ENCODE data around the gene GRID1. TPM values are rescaled to one million over a fixed set of nuclear protein-coding genes. Genes with fewer than 3 reads are reported as not detected.

Gene GRID1
- total RNA-seq, 1 donor from 2014 or later = 0.75 TPM

- Mint-ChIP-seq H3K27me3 (ENCODE audit: low read depth, unreplicated experiment) (peaks cover 6% of the 10 kb centered on the region), H3K4me1 (ENCODE audit: low read depth, unreplicated experiment) (peaks cover 13% of the 10 kb centered on the region), H3K9me3 (ENCODE audit: unreplicated experiment) (peaks cover 3% of the 10 kb centered on the region), H3K27ac (ENCODE audit: unreplicated experiment) (peak overlapping the region; percentile 81), H3K4me3 (ENCODE audit: unreplicated experiment) (peak overlapping the region; percentile 78), H3K36me3 (ENCODE audit: low read depth, unreplicated experiment) (no peaks in the 10 kb centered on the region)
- Histone ChIP-seq H3K27ac (ENCODE audit: low read depth, low read length) (no peak overlapping the region), H3K9ac (ENCODE audit: low read length) (peak overlapping the region; percentile 81), H2AFZ (ENCODE audit: low read depth, low read length) (peak overlapping the region; percentile 98), H4K20me1 (ENCODE audit: insufficient read depth, low read length) (no peaks in the 10 kb centered on the region), H3K9me3 (ENCODE audit: insufficient read depth, low read depth, low read length) (no peaks in the 10 kb centered on the region), H3K79me2 (ENCODE audit: insufficient read depth, low read length) (no peaks in the 10 kb centered on the region), H3K27me3 (ENCODE audit: insufficient read depth, low read length) (no peaks in the 10 kb centered on the region), H3K4me3 (ENCODE audit: insufficient read depth, low read depth, low read length) (peak overlapping the region; percentile 71), H3K4me1 (ENCODE audit: insufficient read depth, low read length) (peaks cover 28% of the 10 kb centered on the region), H3K36me3 (ENCODE audit: insufficient read depth, low read length) (no peaks in the 10 kb centered on the region), H3K4me2 (ENCODE audit: low read length) (peak overlapping the region; percentile 99)
- DNase-seq (ENCODE audit: low read depth) (no peak), FAIRE-seq (no peak)
- TF ChIP-seq EZH2 (IDR thresholded peaks at IDR 0.05; ENCODE audit: insufficient read depth, low read length) (no peak), CTCF (IDR thresholded peaks at IDR 0.05; ENCODE audit: insufficient read depth, low read depth, low read length) (no peak)
Measured at GRCh38 chr10:86401588-86402282, 35.1 kb upstream of the GRID1 start.

- Histone ChIP-seq H4K20me1 (ENCODE audit: insufficient read depth, low read length) (no peaks in the 10 kb centered on the region), H3K79me2 (ENCODE audit: insufficient read depth, low read length) (no peaks in the 10 kb centered on the region), H3K4me1 (ENCODE audit: insufficient read depth, low read length) (peaks cover 28% of the 10 kb centered on the region), H3K36me3 (ENCODE audit: insufficient read depth, low read length) (no peaks in the 10 kb centered on the region), H3K9ac (ENCODE audit: low read length) (peak overlapping the region; percentile 81), H3K27ac (ENCODE audit: low read depth, low read length) (peak overlapping the region; percentile 70), H3K27me3 (ENCODE audit: insufficient read depth, low read length) (no peaks in the 10 kb centered on the region), H3K4me3 (ENCODE audit: insufficient read depth, low read depth, low read length) (peak overlapping the region; percentile 71), H3K4me2 (ENCODE audit: low read length) (peak overlapping the region; percentile 99), H2AFZ (ENCODE audit: low read depth, low read length) (peak overlapping the region; percentile 98), H3K9me3 (ENCODE audit: insufficient read depth, low read depth, low read length) (no peaks in the 10 kb centered on the region)
- Mint-ChIP-seq H3K4me1 (ENCODE audit: low read depth, unreplicated experiment) (peaks cover 13% of the 10 kb centered on the region), H3K4me3 (ENCODE audit: unreplicated experiment) (peak overlapping the region; percentile 81), H3K27me3 (ENCODE audit: low read depth, unreplicated experiment) (peaks cover 11% of the 10 kb centered on the region), H3K27ac (ENCODE audit: unreplicated experiment) (peak overlapping the region; percentile 58), H3K36me3 (ENCODE audit: low read depth, unreplicated experiment) (no peaks in the 10 kb centered on the region), H3K9me3 (ENCODE audit: unreplicated experiment) (peaks cover 3% of the 10 kb centered on the region)
- TF ChIP-seq CTCF (IDR thresholded peaks at IDR 0.05; ENCODE audit: insufficient read depth, low read depth, low read length) (no peak), EZH2 (IDR thresholded peaks at IDR 0.05; ENCODE audit: insufficient read depth, low read length) (peak; percentile 18)
- peak; percentile 25 for DNase-seq (ENCODE audit: low read depth)
- FAIRE-seq = no peak
Measured at GRCh38 chr10:86400705-86401587, 34.4 kb upstream of the GRID1 start.
